Muscle layer of duodenum (tissue), 2 donors: Measurements from ENCODE around the gene HS3ST2.

Experiments
- H3K27ac ChIP-seq: one replicate; pipeline ENCODE4 v1.7.0; 2013; ENCODE audit warnings: mild to moderate bottlenecking, low read length
- H3K27me3 ChIP-seq: one replicate; pipeline ENCODE4 v1.7.0; 2013; ENCODE audit warnings: low read depth, mild to moderate bottlenecking, control low read depth, low read length
- H3K36me3 ChIP-seq, 2 donors: one replicate each; pipeline ENCODE4 v1.7.0; 2013; ENCODE audit warnings: low read length in 2 of 2, control low read depth in 1 of 2, mild to moderate bottlenecking in 1 of 2; ENCODE audit not compliant: insufficient read depth in 2 of 2, control insufficient read depth in 1 of 2
- H3K4me1 ChIP-seq, 2 donors: one replicate each; pipeline ENCODE4 v1.7.0; 2013; ENCODE audit warnings: low read length in 2 of 2, mild to moderate bottlenecking in 2 of 2, control low read depth in 1 of 2, moderate library complexity in 1 of 2; ENCODE audit not compliant: insufficient read depth in 2 of 2, control insufficient read depth in 1 of 2
- H3K4me3 ChIP-seq, 2 donors: one replicate each; pipeline ENCODE4 v1.7.0; 2013; ENCODE audit warnings: low read length in 2 of 2, low read depth in 1 of 2, mild to moderate bottlenecking in 1 of 2
- H3K9me3 ChIP-seq, 2 donors: one replicate each; pipeline ENCODE4 v1.7.0; 2013; ENCODE audit warnings: low read length in 2 of 2, control low read depth in 1 of 2, mild to moderate bottlenecking in 1 of 2; ENCODE audit not compliant: control insufficient read depth in 1 of 2
- donor health status: healthy.

HS3ST2 gene

DNA sequence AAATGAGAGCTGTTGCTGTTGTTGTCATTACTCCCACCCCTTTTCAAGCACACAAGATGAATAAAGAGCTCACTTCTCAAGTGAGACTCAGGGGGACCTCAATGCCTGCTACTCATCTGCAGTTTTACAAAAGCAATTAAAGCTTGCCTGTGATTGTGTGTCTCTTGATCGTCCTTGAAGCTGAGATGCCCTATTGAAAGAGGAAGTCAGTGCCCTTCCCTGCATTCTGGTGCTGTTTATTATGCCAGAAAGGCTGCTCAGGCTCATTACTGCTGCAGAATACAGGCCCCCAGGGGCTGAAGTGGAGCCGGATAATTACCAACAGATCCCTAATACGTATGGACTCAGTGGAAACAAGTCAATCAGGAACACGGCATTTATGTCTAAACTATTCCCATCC is 147.2 kb downstream of the HS3ST2 start:
- H3K36me3 ChIP-seq: no peaks in the 10 kb centered on the region
- H3K27me3 ChIP-seq: no peaks in the 10 kb centered on the region
- H3K27ac ChIP-seq: no peak overlapping the region
- H3K9me3 ChIP-seq: no peaks in the 10 kb centered on the region
- no peaks in the 10 kb centered on the region for H3K4me1 ChIP-seq
- no peak overlapping the region for H3K4me3 ChIP-seq

DNA sequence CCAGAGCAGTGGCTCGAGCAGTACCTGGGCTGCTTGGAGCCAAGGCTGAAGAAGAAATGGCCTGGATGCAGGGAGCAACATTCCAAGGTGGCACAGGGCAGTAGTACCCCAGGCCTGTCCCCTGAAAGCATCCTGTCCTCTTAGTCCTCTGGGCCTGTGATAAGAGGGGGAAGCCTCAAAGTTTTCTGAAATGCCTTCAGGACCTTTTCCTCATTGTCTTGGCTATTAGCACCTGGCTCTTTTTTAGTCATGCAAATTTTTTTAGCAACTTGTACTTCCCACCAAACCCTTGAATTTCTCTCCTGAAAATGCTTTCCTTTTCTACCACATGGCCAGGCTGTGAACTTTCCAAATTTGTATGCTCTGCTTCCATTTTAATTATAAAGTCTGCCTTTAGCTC is 148.9 kb downstream of the HS3ST2 start:
- no peaks in the 10 kb centered on the region for H3K9me3 ChIP-seq
- no peaks in the 10 kb centered on the region for H3K36me3 ChIP-seq
- no peaks in the 10 kb centered on the region for H3K4me1 ChIP-seq
- no peak overlapping the region for H3K4me3 ChIP-seq
- H3K27ac ChIP-seq: no peak overlapping the region
- no peaks in the 10 kb centered on the region for H3K27me3 ChIP-seq
